Measurements from ENCODE around the gene UGT1A4.

The UGT1A4 gene

GRCh38 chr2:233791151-233791882, 72.8 kb downstream of the UGT1A4 start:
- DNase-seq (ENCODE audit: low read depth, low spot score) = no peak

GRCh38 chr2:233791883-233792329, 73.4 kb downstream of the UGT1A4 start:
- DNase-seq (ENCODE audit: low read depth, low spot score) = no peak

DNA sequence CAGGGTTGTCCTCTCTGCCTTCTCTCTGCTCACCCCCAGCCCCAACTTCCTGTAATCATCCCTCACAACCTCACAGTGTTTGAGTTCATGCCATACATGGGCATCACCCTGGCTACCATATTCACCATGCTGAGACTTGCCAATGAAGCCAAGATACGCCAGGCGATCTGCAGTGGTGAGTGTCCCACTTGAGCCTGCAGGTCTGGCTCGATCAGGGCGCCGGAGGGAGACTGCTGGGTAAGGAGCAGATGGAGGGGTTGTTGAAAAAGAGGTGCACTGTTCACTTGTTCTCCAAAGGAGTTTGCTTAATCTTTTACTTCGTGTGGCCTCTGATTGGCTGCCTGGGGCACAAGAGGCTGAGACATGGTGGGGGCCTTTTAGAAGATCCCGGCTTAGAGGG, 74.2 kb downstream of the UGT1A4 start:
- DNase-seq (ENCODE audit: low read depth, low spot score) = no peak

DNA sequence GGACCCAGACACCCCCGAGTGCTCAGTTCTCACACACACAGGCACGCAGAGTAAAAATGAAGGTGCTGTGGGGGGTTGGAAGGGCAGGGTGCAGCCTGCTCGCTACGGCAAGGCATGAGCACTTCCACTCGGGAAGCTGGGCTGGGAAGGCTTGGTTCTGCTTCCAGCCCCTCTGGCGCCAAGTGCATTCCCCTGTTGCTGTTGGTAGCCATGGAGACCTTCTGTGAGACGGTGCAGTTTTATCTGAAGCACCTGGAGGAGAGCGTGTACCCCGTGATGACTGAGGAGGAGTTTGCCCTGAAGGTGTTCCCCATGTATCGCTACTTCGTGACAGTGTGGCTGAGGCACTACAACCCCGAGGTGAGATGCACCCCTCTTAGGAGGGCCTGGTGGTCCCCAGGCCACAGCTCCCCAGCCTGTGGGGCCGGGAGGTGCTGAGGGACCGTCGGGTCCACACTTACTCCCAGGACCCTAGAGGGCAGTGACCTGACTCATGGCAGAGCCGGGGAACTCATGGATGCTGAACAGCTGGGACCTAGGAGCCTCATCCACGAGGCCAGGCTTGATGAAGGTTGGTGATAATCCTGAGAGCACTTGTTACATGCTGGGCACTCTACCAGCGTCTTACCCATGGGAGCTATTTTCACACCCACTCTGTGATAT, 75.1 kb downstream of the UGT1A4 start:
- no peak for DNase-seq (ENCODE audit: low read depth, low spot score)

GRCh38 chr2:233794128-233794658, 75.7 kb downstream of the UGT1A4 start:
- DNase-seq (ENCODE audit: low read depth, low spot score) = no peak

GRCh38 chr2:233795735-233796171, 77.2 kb downstream of the UGT1A4 start:
- no peak for DNase-seq (ENCODE audit: low read depth, low spot score)

DNA sequence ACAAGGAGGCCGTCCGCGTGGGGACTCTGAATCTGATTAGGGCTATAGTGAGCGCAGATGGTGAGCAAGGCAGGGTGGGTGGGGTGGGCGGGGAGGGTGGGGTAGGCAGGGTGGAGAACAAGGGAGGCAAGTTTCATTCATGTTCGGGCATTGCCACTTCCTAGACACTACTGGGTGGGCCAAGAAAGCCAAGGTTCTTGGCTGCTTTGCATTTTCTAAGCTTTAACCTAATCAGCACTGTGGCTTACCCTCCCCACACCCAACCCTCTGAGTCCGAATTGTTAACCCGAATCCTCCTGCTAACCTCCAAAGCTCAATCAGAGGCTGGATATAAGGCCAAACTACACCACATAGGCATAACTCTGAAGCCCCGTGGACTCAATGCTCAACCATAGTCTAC, 77.7 kb downstream of the UGT1A4 start:
- no peak for DNase-seq (ENCODE audit: low read depth, low spot score)

DNA sequence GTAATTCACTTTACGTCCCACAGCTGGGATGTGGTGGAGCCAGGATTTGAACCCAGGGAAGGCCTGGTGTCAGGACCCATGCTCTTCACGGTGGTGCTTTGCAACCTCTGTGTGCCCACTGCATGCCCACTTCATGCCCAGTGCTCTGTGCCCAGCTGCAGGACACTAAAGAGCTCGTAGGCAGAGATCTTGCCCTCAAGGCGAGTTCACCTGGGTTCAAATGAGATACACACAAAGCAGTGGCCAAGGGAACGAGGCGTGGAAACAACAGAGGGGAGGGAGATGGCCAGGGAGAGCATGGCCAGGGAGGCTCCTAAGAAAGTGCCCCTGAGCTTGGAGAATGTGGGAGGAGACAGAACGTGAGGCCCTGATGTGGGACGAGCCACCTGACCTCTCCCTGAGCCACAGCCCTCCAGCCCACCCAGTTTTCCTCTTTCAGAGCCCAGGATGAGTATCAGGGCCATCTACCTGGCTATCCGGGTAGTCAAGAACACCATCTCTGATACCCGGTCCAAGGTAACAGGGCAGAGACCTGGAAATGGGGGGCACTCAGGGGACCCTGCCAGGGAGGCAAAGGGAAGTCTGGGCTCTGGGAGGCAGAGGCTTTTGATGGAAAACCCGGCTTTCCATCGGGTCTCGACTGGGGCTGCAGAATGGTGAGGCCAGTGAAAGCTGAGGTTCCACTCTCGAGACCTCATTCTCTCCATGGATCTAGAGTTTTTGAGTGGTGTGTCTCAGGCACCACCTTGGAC, 80.0 kb downstream of the UGT1A4 start:
- DNase-seq (ENCODE audit: low read depth, low spot score) = no peak

DNA sequence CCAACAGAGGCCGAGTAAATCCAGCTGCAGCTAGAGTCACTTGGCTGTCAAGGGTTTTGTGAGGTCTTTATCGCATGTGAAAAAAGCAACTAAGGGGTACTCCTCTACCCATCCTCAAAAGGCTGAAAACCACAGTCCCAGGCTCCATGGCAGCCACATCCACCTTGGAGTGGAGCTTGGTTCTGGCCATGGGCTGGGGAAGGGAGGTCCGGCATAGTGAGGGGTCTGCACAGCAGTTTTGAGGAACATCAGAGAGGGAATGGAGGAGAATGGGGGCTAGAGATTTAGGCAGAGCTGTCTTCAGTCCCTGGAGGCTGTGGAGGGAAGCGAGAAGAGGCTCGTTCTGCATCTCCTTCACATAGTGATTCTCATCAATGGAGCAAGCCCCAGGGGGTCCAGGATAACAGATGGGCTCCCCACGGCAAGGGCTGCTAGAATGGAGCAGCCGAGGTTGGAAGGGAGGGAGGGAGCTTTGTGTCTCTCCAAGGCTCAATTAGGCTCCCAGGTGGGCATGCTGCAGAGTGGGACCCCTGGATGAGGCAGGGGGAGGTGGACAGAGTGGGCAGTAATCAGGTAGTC, 80.6 kb downstream of the UGT1A4 start:
- DNase-seq (ENCODE audit: low read depth, low spot score) = no peak

DNA sequence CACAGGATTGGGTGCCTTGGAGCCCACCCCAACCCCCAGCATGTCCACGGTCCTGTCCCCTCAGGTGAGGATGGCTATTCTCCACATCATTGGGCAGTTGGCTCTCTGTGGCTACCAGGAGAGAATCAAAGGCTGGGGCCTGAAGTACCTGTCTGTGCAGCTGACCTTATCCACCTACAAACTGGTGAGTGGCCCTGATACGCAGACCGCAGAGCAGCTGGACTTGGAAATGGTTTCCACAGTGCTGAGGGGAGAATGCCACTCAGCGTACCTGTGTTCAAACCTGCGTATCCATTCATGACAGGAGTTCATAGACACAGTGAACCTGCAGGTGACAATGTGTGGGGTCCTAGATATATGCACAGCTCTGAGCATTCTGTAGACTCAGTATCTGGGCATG, 81.2 kb downstream of the UGT1A4 start:
- no peak for DNase-seq (ENCODE audit: low read depth, low spot score)

DNA sequence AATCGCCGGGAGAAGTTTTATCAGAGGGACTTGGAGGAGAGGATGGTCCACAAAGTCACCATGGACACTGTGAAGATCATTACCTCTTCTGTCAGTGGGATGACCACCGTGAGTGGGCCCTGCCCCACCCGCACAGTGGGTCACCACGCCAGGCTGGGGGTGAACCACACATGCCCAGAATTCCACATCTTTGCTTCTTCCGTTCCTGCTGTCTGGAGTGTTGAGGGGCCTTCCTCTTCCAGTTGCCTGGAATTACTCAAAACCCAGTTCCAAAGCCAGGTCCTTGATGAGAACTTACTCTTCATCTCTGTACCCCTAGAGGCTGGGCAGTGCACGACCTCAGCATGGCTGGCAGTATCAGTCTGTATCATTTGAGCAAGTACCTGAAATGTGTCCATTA, 81.7 kb downstream of the UGT1A4 start:
- DNase-seq (ENCODE audit: low read depth, low spot score) = no peak

DNA sequence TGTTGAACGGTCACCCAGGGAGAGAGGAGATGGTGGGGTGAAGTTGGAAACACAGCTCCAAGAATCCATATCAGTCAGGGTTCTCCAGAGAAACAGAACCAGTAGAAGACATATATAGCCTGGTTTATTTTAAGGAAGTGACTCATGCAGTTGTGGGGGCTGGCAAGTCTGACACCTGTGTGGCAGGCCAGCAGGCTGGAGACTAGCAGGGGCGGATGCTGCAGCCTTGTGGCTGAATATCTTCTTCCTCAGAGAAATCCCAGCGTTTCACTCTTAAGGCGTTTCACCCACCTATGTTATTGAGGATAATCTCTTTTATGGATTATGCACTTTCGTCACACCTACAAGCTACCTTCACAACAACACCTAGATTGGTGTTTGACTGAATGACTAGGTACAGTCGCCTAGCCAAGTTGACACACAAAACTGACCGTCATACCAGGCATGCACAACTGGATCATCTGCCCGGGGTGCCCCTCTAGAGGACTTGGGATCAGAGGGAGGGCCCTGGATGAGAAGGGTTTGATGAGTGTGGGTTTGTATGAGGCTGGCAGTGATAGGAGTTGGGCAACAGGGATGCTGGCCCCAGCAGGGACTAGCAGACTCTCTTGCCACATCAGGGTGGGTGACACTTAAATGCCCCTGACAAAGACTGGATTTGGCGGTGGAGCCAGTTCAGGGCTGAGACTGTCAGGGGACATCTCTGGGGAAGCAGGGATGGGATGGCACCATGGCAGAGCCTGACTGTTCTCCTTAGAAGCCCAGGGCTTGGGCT, 83.0 kb downstream of the UGT1A4 start:
- no peak for DNase-seq (ENCODE audit: low read depth, low spot score)

DNA sequence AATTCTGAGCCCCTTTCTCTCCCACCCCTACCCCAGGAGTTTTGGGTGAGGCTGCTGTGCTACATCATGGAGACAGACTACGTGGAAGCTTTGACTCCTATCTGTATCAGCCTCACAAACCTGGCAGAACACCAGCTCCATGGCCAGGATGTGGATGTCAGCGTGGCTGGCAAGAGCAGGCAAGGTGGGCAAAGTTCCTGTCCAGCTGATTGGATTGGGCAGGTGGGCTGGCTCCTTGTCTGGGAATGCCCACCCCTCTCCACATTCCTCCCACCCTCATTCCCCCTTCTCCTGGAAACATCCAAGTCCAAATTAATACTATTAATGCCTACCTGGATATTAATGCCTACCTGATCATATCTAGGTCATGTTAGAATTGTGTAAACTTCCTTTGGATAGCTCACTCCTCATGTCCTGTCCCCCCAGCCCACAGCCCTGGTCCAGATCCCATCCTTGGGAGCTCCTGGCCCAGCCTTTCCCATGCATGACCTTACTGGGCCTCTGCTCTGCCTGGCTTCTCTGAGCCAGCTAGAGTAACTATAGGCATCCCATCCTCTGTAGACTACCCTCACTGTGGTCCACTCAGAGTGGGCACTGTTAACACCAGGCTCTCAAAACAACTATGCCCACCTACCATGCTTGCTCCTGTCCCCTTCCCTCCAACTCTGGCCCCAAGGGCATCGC, 83.7 kb downstream of the UGT1A4 start:
- DNase-seq (ENCODE audit: low read depth, low spot score) = no peak

- DNase-seq (ENCODE audit: low read depth, low spot score) = no peak
Observed at GRCh38 chr2:233803292-233803911, 84.9 kb downstream of the UGT1A4 start.

DNA sequence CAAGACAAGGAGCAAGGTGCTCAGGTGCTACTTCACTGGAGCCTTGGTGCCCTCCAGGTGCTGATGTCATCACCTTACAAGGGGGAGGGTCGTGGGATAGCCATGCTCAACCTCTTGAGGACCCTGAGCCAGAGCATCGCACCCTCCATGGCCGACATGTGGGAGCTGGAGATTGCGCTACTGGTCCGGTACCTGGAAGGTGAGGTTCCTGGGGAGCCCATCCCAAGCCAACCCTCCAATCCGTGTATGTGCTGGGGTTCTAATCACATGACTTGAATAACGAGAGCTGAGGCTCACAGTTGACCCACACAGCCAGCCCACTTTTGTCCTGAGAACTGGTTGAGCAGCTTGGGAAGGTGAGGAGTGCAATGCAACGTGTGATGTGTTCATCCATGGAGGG, 85.5 kb downstream of the UGT1A4 start:
- DNase-seq (ENCODE audit: low read depth, low spot score) = no peak

- no peak for DNase-seq (ENCODE audit: low read depth, low spot score)
Observed at GRCh38 chr2:233807215-233807865, 88.8 kb downstream of the UGT1A4 start.

GRCh38 chr2:233807966-233808935, 89.7 kb downstream of the UGT1A4 start:
- no peak for DNase-seq (ENCODE audit: low read depth, low spot score)

DNA sequence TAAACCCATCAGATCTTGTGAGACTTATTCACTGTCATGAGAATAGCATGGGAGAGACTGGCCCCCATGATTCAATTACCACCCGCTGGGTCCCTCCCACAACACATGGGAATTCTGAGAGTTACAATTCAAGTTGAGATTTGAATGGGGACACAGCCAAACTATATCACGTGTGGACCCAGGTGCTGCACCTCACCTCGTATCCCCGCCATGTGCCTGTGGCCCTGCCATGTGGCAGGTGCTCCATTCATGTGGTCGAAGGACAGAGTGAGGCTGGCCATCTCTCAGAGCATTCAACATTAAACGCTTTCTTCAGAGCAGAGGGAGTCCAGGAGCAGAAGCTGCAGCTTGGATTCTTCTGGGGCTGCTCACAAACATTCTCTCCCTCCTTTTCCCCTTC, 91.8 kb downstream of the UGT1A4 start:
- DNase-seq (ENCODE audit: low read depth, low spot score) = no peak
